Measurements from ENCODE around the gene FNDC7.

FNDC7 gene

DNA sequence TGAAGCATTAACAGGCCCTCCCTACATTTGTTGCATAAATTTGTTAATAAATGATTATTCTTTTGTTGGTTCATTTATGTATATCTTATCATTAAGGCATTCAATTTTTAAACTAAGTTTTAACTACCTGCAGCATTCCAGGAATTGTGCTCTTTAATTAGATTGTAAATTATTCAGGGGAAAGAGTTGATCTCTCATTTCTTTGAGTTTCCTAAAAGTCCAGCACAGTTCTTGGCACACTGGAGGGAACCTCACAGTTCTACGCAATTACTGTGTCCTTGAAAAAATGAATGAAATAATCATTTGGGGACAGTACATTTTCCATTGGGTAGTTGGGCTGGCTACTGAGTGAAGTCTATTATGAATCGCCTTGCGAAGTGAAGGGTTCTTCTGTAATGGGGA lies 33.3 kb downstream of the FNDC7 start:
- H3K36me3 ChIP-seq (replicated peaks in 1 of 2; ENCODE audit: control insufficient read depth in 2 of 2, insufficient read depth in 2 of 2, low read length in 2 of 2) = peaks cover 0 to 19% of the 10 kb centered on the region in 2 donors
- H2BK15ac ChIP-seq (ENCODE audit: low read length) = no peak overlapping the region
- peak overlapping the region; percentile 92 for H2AFZ ChIP-seq (ENCODE audit: low read length)
- no peak overlapping the region for H3K14ac ChIP-seq (ENCODE audit: low read length)
- peaks cover 0 to 10% (median 0%) of the 10 kb centered on the region in 3 experiments for H3K27me3 ChIP-seq (ENCODE audit: control insufficient read depth in 3 of 3, insufficient read depth in 3 of 3, low read depth in 1 of 3, low read length in 3 of 3)
- DNase-seq (ENCODE audit: low spot score) = no peak
- no peak overlapping the region for H2BK12ac ChIP-seq (ENCODE audit: low read length)
- peaks cover 2% of the 10 kb centered on the region for H3K79me1 ChIP-seq (ENCODE audit: low read depth, low read length)
- no peak overlapping the region for H3K9ac ChIP-seq (ENCODE audit: low read depth, low read length, poor library complexity)
- no peak overlapping the region for H3K4me2 ChIP-seq (ENCODE audit: insufficient read depth, low read length, poor library complexity, severe bottlenecking)
- H3K18ac ChIP-seq (ENCODE audit: low read length) = no peak overlapping the region
- H2BK120ac ChIP-seq (ENCODE audit: low read depth, low read length) = no peak overlapping the region
- H3K27ac ChIP-seq (replicated peaks; ENCODE audit: low read length) = no peak overlapping the region
- no peak overlapping the region for H4K8ac ChIP-seq (ENCODE audit: low read depth, low read length)
- no peak overlapping the region for H2AK5ac ChIP-seq (ENCODE audit: low read depth, low read length)
- no peak overlapping the region for H4K91ac ChIP-seq (ENCODE audit: low read depth, low read length, poor library complexity)
- no peak overlapping the region for H2BK5ac ChIP-seq (ENCODE audit: low read length)
- H3K4me1 ChIP-seq (ENCODE audit: control insufficient read depth in 2 of 2, insufficient read depth in 1 of 2, low read depth in 1 of 2, low read length in 2 of 2) = peaks cover 0 to 4% of the 10 kb centered on the region in 2 donors
- no peak overlapping the region for H3K23ac ChIP-seq (ENCODE audit: low read depth, low read length, poor library complexity)
- H3K4ac ChIP-seq (ENCODE audit: low read length) = no peak overlapping the region
- H3K4me3 ChIP-seq (ENCODE audit: low read length in 2 of 2) = peak overlapping the region in 1 of 2 donors; percentile 85
- no peaks in the 10 kb centered on the region for H3K9me3 ChIP-seq (replicated peaks in 1 of 2; ENCODE audit: control insufficient read depth in 2 of 2, insufficient read depth in 1 of 2, low read depth in 1 of 2, low read length in 2 of 2)
- no CpG with 5 or more reads among the region's 3 CpGs for WGBS, 2 donors (ENCODE audit: extremely low coverage in 2 of 2, insufficient read length in 2 of 2, insufficient replicate concordance in 1 of 2)

DNA sequence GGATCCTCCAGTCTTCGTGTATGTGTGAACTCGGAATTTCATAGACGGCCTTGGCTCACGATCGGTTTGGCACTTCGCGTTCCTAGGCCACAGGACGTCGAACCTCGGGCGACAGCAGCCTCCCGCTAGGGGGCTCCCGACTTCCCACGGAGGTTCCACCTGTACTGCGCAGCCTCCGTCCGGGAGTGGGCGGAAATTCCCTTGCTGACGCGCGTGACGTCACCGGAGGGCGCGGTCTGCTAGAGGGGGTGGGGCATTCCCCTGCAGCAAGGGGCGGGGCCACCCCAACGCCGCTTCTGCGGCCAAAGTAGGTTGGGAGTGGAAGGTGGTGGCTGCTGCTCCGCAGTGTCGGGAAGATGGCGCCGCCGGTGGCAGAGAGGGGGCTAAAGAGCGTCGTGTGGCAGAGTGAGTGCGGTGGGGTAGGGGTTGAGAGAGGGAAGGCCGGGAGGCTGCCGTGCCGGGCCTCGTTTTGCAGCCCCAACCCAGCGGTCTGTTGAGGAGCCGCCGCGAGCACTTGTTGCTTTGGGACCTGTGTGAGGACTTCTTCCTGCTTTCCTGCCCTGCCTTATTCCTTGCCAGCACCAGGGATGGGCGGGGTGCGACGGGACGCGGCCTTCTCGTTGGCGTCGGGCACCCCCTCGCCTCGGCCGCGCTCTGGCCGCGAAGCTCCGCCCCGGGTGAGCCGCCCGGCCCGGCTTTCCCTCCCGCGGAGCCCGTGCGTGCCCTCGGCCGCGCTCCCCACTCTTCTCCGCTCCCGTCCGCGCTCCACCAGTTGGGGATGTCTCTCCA lies 33.9 kb downstream of the FNDC7 start, which contains the start of gene STXBP3:
Gene STXBP3 (plus strand): TSS at position 293 of the 789 bp plus-strand sequence. CDS start 64 bp downstream, at position 357.
- H2BK12ac ChIP-seq (ENCODE audit: low read length) = no peak within 1 kb of the TSS
- peak within 1 kb of the TSS; percentile 98 for H2BK5ac ChIP-seq (ENCODE audit: low read length)
- peaks cover 0 to 2% of the 10 kb centered on the region in 2 donors for H3K4me1 ChIP-seq (ENCODE audit: control insufficient read depth in 2 of 2, insufficient read depth in 1 of 2, low read depth in 1 of 2, low read length in 2 of 2)
- H3K36me3 ChIP-seq (replicated peaks in 1 of 2; ENCODE audit: control insufficient read depth in 2 of 2, insufficient read depth in 2 of 2, low read length in 2 of 2) = peaks cover 0 to 19% of the 10 kb centered on the region in 2 donors
- peak within 1 kb of the TSS; percentile 93 for H3K27ac ChIP-seq (replicated peaks; ENCODE audit: low read length)
- peaks cover 2% of the 10 kb centered on the region for H3K79me1 ChIP-seq (ENCODE audit: low read depth, low read length)
- no CpG with 5 or more reads among the region's 75 CpGs for WGBS, 2 donors (ENCODE audit: extremely low coverage in 2 of 2, insufficient read length in 2 of 2, insufficient replicate concordance in 1 of 2)
- H3K23ac ChIP-seq (ENCODE audit: low read depth, low read length, poor library complexity) = peak within 1 kb of the TSS; percentile 83
- no peak within 1 kb of the TSS for H4K91ac ChIP-seq (ENCODE audit: low read depth, low read length, poor library complexity)
- peak within 1 kb of the TSS; percentile 66 for H2BK120ac ChIP-seq (ENCODE audit: low read depth, low read length)
- peak within 1 kb of the TSS; percentile 56 for H3K14ac ChIP-seq (ENCODE audit: low read length)
- H2BK15ac ChIP-seq (ENCODE audit: low read length) = no peak within 1 kb of the TSS
- H2AFZ ChIP-seq (ENCODE audit: low read length) = peak within 1 kb of the TSS; percentile 92
- peak within 1 kb of the TSS; percentile 53 for H3K4me2 ChIP-seq (ENCODE audit: insufficient read depth, low read length, poor library complexity, severe bottlenecking)
- no peaks in the 10 kb centered on the region for H3K9me3 ChIP-seq (replicated peaks in 1 of 2; ENCODE audit: control insufficient read depth in 2 of 2, insufficient read depth in 1 of 2, low read depth in 1 of 2, low read length in 2 of 2)
- peaks cover 0 to 10% (median 0%) of the 10 kb centered on the region in 3 experiments for H3K27me3 ChIP-seq (ENCODE audit: control insufficient read depth in 3 of 3, insufficient read depth in 3 of 3, low read depth in 1 of 3, low read length in 3 of 3)
- no peak within 1 kb of the TSS for H4K8ac ChIP-seq (ENCODE audit: low read depth, low read length)
- peak; percentile 96 for DNase-seq (ENCODE audit: low spot score)
- H3K4me3 ChIP-seq (ENCODE audit: low read length in 2 of 2) = peak within 1 kb of the TSS; percentile 85
- H3K4ac ChIP-seq (ENCODE audit: low read length) = no peak within 1 kb of the TSS
- peak within 1 kb of the TSS; percentile 54 for H2AK5ac ChIP-seq (ENCODE audit: low read depth, low read length)
- peak within 1 kb of the TSS; percentile 95 for H3K9ac ChIP-seq (ENCODE audit: low read depth, low read length, poor library complexity)
- peak within 1 kb of the TSS; percentile 99 for H3K18ac ChIP-seq (ENCODE audit: low read length)

GRCh38 chr1:108747171-108747850 lies 34.6 kb downstream of the FNDC7 start:
- no peak overlapping the region for H4K91ac ChIP-seq (ENCODE audit: low read depth, low read length, poor library complexity)
- H3K79me1 ChIP-seq (ENCODE audit: low read depth, low read length) = peaks cover 2% of the 10 kb centered on the region
- peak overlapping the region; percentile 54 for H2AK5ac ChIP-seq (ENCODE audit: low read depth, low read length)
- peak; percentile 51 for DNase-seq (ENCODE audit: low spot score)
- peak overlapping the region; percentile 92 for H2AFZ ChIP-seq (ENCODE audit: low read length)
- peak overlapping the region; percentile 53 for H3K4me2 ChIP-seq (ENCODE audit: insufficient read depth, low read length, poor library complexity, severe bottlenecking)
- peaks cover 0 to 8% (median 0%) of the 10 kb centered on the region in 3 experiments for H3K27me3 ChIP-seq (ENCODE audit: control insufficient read depth in 3 of 3, insufficient read depth in 3 of 3, low read depth in 1 of 3, low read length in 3 of 3)
- no peaks in the 10 kb centered on the region for H3K9me3 ChIP-seq (replicated peaks in 1 of 2; ENCODE audit: control insufficient read depth in 2 of 2, insufficient read depth in 1 of 2, low read depth in 1 of 2, low read length in 2 of 2)
- peak overlapping the region; percentile 66 for H2BK120ac ChIP-seq (ENCODE audit: low read depth, low read length)
- H3K18ac ChIP-seq (ENCODE audit: low read length) = peak overlapping the region; percentile 99
- no peak overlapping the region for H2BK12ac ChIP-seq (ENCODE audit: low read length)
- H3K4me3 ChIP-seq (ENCODE audit: low read length in 2 of 2) = peak overlapping the region; percentile 85
- H3K14ac ChIP-seq (ENCODE audit: low read length) = peak overlapping the region; percentile 56
- peak overlapping the region; percentile 83 for H3K23ac ChIP-seq (ENCODE audit: low read depth, low read length, poor library complexity)
- peak overlapping the region; percentile 98 for H2BK5ac ChIP-seq (ENCODE audit: low read length)
- peak overlapping the region; percentile 95 for H3K9ac ChIP-seq (ENCODE audit: low read depth, low read length, poor library complexity)
- peaks cover 0 to under 1% of the 10 kb centered on the region in 2 donors for H3K4me1 ChIP-seq (ENCODE audit: control insufficient read depth in 2 of 2, insufficient read depth in 1 of 2, low read depth in 1 of 2, low read length in 2 of 2)
- no peak overlapping the region for H2BK15ac ChIP-seq (ENCODE audit: low read length)
- H3K27ac ChIP-seq (replicated peaks; ENCODE audit: low read length) = peak overlapping the region; percentile 93
- no peak overlapping the region for H4K8ac ChIP-seq (ENCODE audit: low read depth, low read length)
- peaks cover 0 to 26% of the 10 kb centered on the region in 2 donors for H3K36me3 ChIP-seq (replicated peaks in 1 of 2; ENCODE audit: control insufficient read depth in 2 of 2, insufficient read depth in 2 of 2, low read length in 2 of 2)
- H3K4ac ChIP-seq (ENCODE audit: low read length) = no peak overlapping the region
- WGBS, 2 donors (ENCODE audit: extremely low coverage in 2 of 2, insufficient read length in 2 of 2, insufficient replicate concordance in 1 of 2) = no CpG with 5 or more reads among the region's 15 CpGs

- H3K4me3 ChIP-seq (ENCODE audit: low read length in 2 of 2) = peak overlapping the region in 1 of 2 donors; percentile 85
- H3K14ac ChIP-seq (ENCODE audit: low read length) = no peak overlapping the region
- no peak overlapping the region for H3K27ac ChIP-seq (replicated peaks; ENCODE audit: low read length)
Measured at GRCh38 chr1:108747898-108748297, 35.2 kb downstream of the FNDC7 start.

More at GRCh38 chr1:108747898-108748297, 35.2 kb downstream of the FNDC7 start:
- no peak overlapping the region for H2AK5ac ChIP-seq (ENCODE audit: low read depth, low read length)
- no peaks in the 10 kb centered on the region for H3K9me3 ChIP-seq (replicated peaks in 1 of 2; ENCODE audit: control insufficient read depth in 2 of 2, insufficient read depth in 1 of 2, low read depth in 1 of 2, low read length in 2 of 2)
- no peak overlapping the region for H4K91ac ChIP-seq (ENCODE audit: low read depth, low read length, poor library complexity)
- no peaks in the 10 kb centered on the region for H3K4me1 ChIP-seq (ENCODE audit: control insufficient read depth in 2 of 2, insufficient read depth in 1 of 2, low read depth in 1 of 2, low read length in 2 of 2)
- DNase-seq (ENCODE audit: low spot score) = no peak
- H3K4ac ChIP-seq (ENCODE audit: low read length) = no peak overlapping the region
- H3K23ac ChIP-seq (ENCODE audit: low read depth, low read length, poor library complexity) = no peak overlapping the region
- peaks cover 0 to 4% (median 0%) of the 10 kb centered on the region in 3 experiments for H3K27me3 ChIP-seq (ENCODE audit: control insufficient read depth in 3 of 3, insufficient read depth in 3 of 3, low read depth in 1 of 3, low read length in 3 of 3)
- no peak overlapping the region for H2BK5ac ChIP-seq (ENCODE audit: low read length)
- no peak overlapping the region for H4K8ac ChIP-seq (ENCODE audit: low read depth, low read length)
- no peak overlapping the region for H2BK12ac ChIP-seq (ENCODE audit: low read length)
- H2BK15ac ChIP-seq (ENCODE audit: low read length) = no peak overlapping the region
- no peak overlapping the region for H2BK120ac ChIP-seq (ENCODE audit: low read depth, low read length)
- WGBS, 2 donors (ENCODE audit: extremely low coverage in 2 of 2, insufficient read length in 2 of 2, insufficient replicate concordance in 1 of 2) = 100% methylated on average over 1 of the region's 3 CpGs; no CpG with 5 or more reads in 1 of the 2 donors
- H3K4me2 ChIP-seq (ENCODE audit: insufficient read depth, low read length, poor library complexity, severe bottlenecking) = no peak overlapping the region
- no peak overlapping the region for H3K9ac ChIP-seq (ENCODE audit: low read depth, low read length, poor library complexity)
- no peak overlapping the region for H2AFZ ChIP-seq (ENCODE audit: low read length)
- H3K18ac ChIP-seq (ENCODE audit: low read length) = no peak overlapping the region
- H3K36me3 ChIP-seq (replicated peaks in 1 of 2; ENCODE audit: control insufficient read depth in 2 of 2, insufficient read depth in 2 of 2, low read length in 2 of 2) = peaks cover 0 to 32% of the 10 kb centered on the region in 2 donors
- peaks cover 2% of the 10 kb centered on the region for H3K79me1 ChIP-seq (ENCODE audit: low read depth, low read length)

Data from neuronal stem cell (in vitro differentiated cells).